ENCODE measurements around the gene RAD51B. TPM values are rescaled to one million over a fixed set of nuclear protein-coding genes. Genes with fewer than 3 reads are reported as not detected.

Gene RAD51B
- total RNA-seq, 1 donor from 2014 or later, result 28.5 TPM

GRCh38 chr14:68687746-68688145 is 868.2 kb downstream of the RAD51B start:
- TF ChIP-seq POLR2A (IDR thresholded peaks at IDR 0.05) (no peak), CTCF (IDR thresholded peaks at IDR 0.05) (no peak), POLR2AphosphoS5 (IDR thresholded peaks at IDR 0.05; ENCODE audit: insufficient read depth in 1 of 2, low read depth in 1 of 2) (no peak)
- Histone ChIP-seq H3K4me3 (no peak overlapping the region), H3K27me3 (no peaks in the 10 kb centered on the region), H3K27ac (no peak overlapping the region), H3K36me3 (no peaks in the 10 kb centered on the region), H3K9me3 (no peaks in the 10 kb centered on the region), H3K4me1 (peaks cover 25% of the 10 kb centered on the region)
- DNase-seq (ENCODE audit: extremely low spot score in 2 of 2), result no peak
- intact Hi-C loops (cut with DNase I), result no loop called here

- no peak overlapping the region for H3K4me3 ChIP-seq
- H3K9me3 ChIP-seq, result no peaks in the 10 kb centered on the region
- TF ChIP-seq POLR2AphosphoS5 (IDR thresholded peaks at IDR 0.05; ENCODE audit: insufficient read depth in 1 of 2, low read depth in 1 of 2) (no peak), POLR2A (IDR thresholded peaks at IDR 0.05) (no peak), CTCF (IDR thresholded peaks at IDR 0.05) (no peak)
- H3K4me1 ChIP-seq, result peaks cover 13% of the 10 kb centered on the region
- H3K36me3 ChIP-seq, result no peaks in the 10 kb centered on the region
- H3K27ac ChIP-seq, result peak overlapping the region; percentile 33
- intact Hi-C loops (cut with DNase I), result no loop called here
- DNase-seq (ENCODE audit: extremely low spot score in 2 of 2), result no peak
- H3K27me3 ChIP-seq, result no peaks in the 10 kb centered on the region
These were observed 869.3 kb downstream of the RAD51B start for GRCh38 chr14:68688872-68689371.

- Histone ChIP-seq H3K36me3 (no peaks in the 10 kb centered on the region), H3K4me3 (no peak overlapping the region), H3K27me3 (no peaks in the 10 kb centered on the region), H3K4me1 (peaks cover 11% of the 10 kb centered on the region), H3K9me3 (no peaks in the 10 kb centered on the region), H3K27ac (no peak overlapping the region)
- no peak for DNase-seq (ENCODE audit: extremely low spot score in 2 of 2)
- TF ChIP-seq CTCF (IDR thresholded peaks at IDR 0.05) (no peak), POLR2A (IDR thresholded peaks at IDR 0.05) (no peak), POLR2AphosphoS5 (IDR thresholded peaks at IDR 0.05; ENCODE audit: insufficient read depth in 1 of 2, low read depth in 1 of 2) (no peak)
- intact Hi-C loops (cut with DNase I), result no loop called here
These were observed 869.9 kb downstream of the RAD51B start for GRCh38 chr14:68689511-68689910.

GRCh38 chr14:68690089-68690958 is 870.7 kb downstream of the RAD51B start:
- no peaks in the 10 kb centered on the region for H3K27me3 ChIP-seq
- TF ChIP-seq CTCF (IDR thresholded peaks at IDR 0.05) (no peak), POLR2AphosphoS5 (IDR thresholded peaks at IDR 0.05; ENCODE audit: insufficient read depth in 1 of 2, low read depth in 1 of 2) (no peak), POLR2A (IDR thresholded peaks at IDR 0.05) (no peak)
- H3K4me3 ChIP-seq, result no peak overlapping the region
- H3K36me3 ChIP-seq, result no peaks in the 10 kb centered on the region
- H3K4me1 ChIP-seq, result peaks cover 16% of the 10 kb centered on the region
- DNase-seq (ENCODE audit: extremely low spot score in 2 of 2), result no peak
- intact Hi-C loops (cut with DNase I), result no loop called here
- no peak overlapping the region for H3K27ac ChIP-seq
- no peaks in the 10 kb centered on the region for H3K9me3 ChIP-seq

Measured in vagina (tissue), 2 donors.